K562 (cell line): ENCODE data around the gene MYL5. TPM values are rescaled to one million over a fixed set of nuclear protein-coding genes. Genes with fewer than 3 reads are reported as not detected.

Source experiments
- BRD4 ChIP-seq: fragments of 200-600 bp; sonication (generic); IDR thresholded peaks from 2 replicates; pipeline ENCODE4 v1.6.1; 2017; ENCODE audit warnings: inconsistent platforms
- CHD7 ChIP-seq: fragments of 200-600 bp; sonication (generic); IDR thresholded peaks from one replicate; pipeline ENCODE4 v1.6.1; 2012; ENCODE audit warnings: mild to moderate bottlenecking, low read depth, low read length, inconsistent platforms
- MBD2 ChIP-seq: sonication (generic); IDR thresholded peaks from 2 replicates; pipeline ENCODE4 v1.6.1; 2016; ENCODE audit warnings: low read depth, borderline replicate concordance
- MCM2 ChIP-seq: fragments of 450-650 bp; IDR thresholded peaks from 2 replicates; pipeline ENCODE4 v1.6.1; 2017; ENCODE audit warnings: low read depth, mild to moderate bottlenecking
- THAP12 ChIP-seq: fragments of 250-450 bp; sonication (Bioruptor Pico); IDR thresholded peaks from 2 replicates; pipeline ENCODE4 v1.9.0; 2021; ENCODE audit warnings: mild to moderate bottlenecking, inconsistent platforms
- ZNF592 ChIP-seq: fragments of 450-650 bp; IDR thresholded peaks from 2 replicates; pipeline ENCODE4 v1.6.1; 2017; ENCODE audit warnings: antibody characterized with exemption, mild to moderate bottlenecking
- polyA plus RNA-seq, 8 experiments: library from polyadenylated mRNA; depleted of rRNA in 4 of 8; stranded (reverse) in 5 of 8; unstranded in 3 of 8; fragments of >200 nt; fragmentation: Nextera tagmentation in 2 of 8; fragmentation: Illumina TruSeq in 1 of 8; extraction: Ambion mirVana in 2 of 8; extraction: Trizol in 1 of 8; gene quantifications; 2 replicates each; pipeline versions ENCODE4 v1.2.1 to v1.2.3, GENCODE V29; 2011 to 2014; ENCODE audit warnings: inconsistent platforms in 1 of 8, missing spikeins in 1 of 8
- total RNA-seq, 7 experiments: library from RNA; depleted of rRNA in 6 of 7; stranded (reverse); fragments of >200 nt in 6 of 7; fragmentation: Illumina TruSeq in 2 of 7; extraction: Trizol in 2 of 7; gene quantifications; 2 replicates each; pipeline versions ENCODE4 v1.2.1 to v1.2.3, GENCODE V29; 2011 to 2021; ENCODE audit warnings: low replicate concordance in 1 of 7

MYL5 gene
- total and polyA plus RNA-seq, 9 of the 15 experiments (the other 6 are each of a cell fraction or from before 2014, with no cell fraction given): 1.4 to 10.0 (median 4.1) TPM

- TF ChIP-seq CHD7 (no peak), MCM2 (no peak), ZNF592 (no peak), MBD2 (no peak), THAP12 (0 out of 2 replicates have a peak, but pooled peaks have one; percentile 14), BRD4 (no peak)
Measured at GRCh38 chr4:681736-682451, 7.6 kb downstream of the MYL5 start (continued).
